NT2/D1 (cell line): ENCODE data around the gene INTS7.

Experiments used
- SUZ12 ChIP-seq: IDR thresholded peaks from 2 replicates; pipeline ENCODE4 v1.6.1; 2011; ENCODE audit not compliant: insufficient read length, insufficient read depth; ENCODE audit errors: extremely low read depth
- YY1 ChIP-seq: IDR thresholded peaks from 2 replicates; pipeline ENCODE4 v1.6.1; 2011; ENCODE audit not compliant: insufficient read length, insufficient read depth

DNA sequence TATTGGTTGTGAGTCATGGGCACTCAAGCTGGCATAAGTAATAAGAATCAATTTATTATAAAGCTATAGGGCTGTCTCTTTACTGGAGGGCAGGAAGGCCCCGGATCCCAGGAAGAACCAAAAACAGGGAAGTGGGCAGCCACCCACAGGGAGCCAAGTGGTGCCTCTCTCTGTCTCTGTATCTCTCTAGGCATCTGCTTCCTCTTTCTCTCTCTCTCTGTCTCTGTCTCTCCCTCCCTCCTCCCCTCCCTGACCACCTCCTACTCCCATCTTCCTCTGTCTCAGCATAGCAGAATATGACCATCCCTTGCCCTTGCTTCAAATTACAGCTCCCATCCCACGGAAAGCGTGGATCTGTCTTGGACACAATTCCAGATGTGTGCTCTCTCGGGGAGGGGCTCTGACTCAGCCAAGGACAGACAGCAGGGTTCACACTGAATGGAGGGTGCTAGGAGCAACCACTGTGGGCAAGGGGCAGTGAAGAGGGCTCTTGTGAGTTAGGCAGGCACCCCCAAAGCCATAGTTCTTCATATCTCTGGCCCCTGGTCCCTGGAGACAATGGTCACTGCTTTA, 124.4 kb downstream of the INTS7 start:
- no peak for TF ChIP-seq YY1
- TF ChIP-seq SUZ12, result no peak
